AG09309 (cell line): ENCODE data around the gene ENPP3.

Source experiments
- DNase-seq: peaks from one replicate; pipeline ENCODE4 v3.0.0-alpha.2; 2010; ENCODE audit warnings: low read depth
- H3K4me3 ChIP-seq: 2 replicates; pipeline ENCODE4 v1.5.1; 2011; ENCODE audit warnings: mild to moderate bottlenecking, low read depth, low read length, moderate library complexity; ENCODE audit not compliant: control insufficient read depth
- TF ChIP-seq, protein P1 (sequence below): IDR thresholded peaks from 2 replicates; pipeline ENCODE4 v1.5.1; 2011; ENCODE audit warnings: mild to moderate bottlenecking, low read depth, low read length, inconsistent platforms; ENCODE audit not compliant: insufficient read depth, control insufficient read depth; ENCODE audit errors: missing control alignments

The ENPP3 gene

DNA sequence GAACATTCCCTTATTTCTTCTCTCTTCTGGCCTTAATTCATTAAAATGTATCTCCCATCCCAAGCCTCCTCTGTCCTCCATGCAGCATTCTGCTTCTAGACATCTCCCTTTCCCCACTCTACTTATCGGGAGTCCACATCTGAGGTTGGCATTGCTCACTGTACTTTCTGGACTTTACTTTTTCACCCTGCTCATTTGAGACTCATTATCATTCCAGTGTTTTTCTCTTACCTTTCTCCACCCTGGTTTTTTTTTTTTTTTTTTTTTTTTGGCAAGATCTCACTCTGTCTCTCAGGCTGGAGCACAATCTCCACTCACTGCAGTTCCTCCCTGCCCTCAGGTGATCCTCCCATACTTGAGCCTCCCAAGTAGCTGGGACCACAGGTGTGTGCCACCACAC is 4.5 kb downstream of the ENPP3 start:
- H3K4me3 ChIP-seq = no peak overlapping the region
- DNase-seq = no peak

DNA sequence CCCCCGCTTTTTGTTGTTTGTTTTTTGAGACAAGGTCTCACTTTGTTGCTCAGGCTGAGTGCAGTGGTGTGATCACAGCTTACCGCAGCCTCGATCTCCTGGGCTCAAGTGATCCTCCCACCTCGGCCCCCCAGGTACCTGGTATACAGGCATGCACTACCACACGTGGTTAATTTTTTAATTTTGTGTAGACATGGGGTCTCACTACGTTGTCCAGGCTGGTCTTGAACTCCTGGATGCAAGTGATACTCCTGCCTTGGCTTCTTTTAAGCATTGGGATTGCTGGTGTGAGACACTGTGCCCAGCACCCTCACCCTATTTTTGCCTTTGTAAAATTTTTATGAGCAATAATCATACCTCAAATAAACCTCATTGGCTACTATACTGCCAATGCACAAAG is 5.5 kb downstream of the ENPP3 start:
- no peak for DNase-seq
- H3K4me3 ChIP-seq = no peak overlapping the region
- TF ChIP-seq, protein P1, sequence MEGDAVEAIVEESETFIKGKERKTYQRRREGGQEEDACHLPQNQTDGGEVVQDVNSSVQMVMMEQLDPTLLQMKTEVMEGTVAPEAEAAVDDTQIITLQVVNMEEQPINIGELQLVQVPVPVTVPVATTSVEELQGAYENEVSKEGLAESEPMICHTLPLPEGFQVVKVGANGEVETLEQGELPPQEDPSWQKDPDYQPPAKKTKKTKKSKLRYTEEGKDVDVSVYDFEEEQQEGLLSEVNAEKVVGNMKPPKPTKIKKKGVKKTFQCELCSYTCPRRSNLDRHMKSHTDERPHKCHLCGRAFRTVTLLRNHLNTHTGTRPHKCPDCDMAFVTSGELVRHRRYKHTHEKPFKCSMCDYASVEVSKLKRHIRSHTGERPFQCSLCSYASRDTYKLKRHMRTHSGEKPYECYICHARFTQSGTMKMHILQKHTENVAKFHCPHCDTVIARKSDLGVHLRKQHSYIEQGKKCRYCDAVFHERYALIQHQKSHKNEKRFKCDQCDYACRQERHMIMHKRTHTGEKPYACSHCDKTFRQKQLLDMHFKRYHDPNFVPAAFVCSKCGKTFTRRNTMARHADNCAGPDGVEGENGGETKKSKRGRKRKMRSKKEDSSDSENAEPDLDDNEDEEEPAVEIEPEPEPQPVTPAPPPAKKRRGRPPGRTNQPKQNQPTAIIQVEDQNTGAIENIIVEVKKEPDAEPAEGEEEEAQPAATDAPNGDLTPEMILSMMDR = no peak

More for the DNA sequence above, 4.5 kb downstream of the ENPP3 start:
- TF ChIP-seq, protein P1 = no peak

DNA sequence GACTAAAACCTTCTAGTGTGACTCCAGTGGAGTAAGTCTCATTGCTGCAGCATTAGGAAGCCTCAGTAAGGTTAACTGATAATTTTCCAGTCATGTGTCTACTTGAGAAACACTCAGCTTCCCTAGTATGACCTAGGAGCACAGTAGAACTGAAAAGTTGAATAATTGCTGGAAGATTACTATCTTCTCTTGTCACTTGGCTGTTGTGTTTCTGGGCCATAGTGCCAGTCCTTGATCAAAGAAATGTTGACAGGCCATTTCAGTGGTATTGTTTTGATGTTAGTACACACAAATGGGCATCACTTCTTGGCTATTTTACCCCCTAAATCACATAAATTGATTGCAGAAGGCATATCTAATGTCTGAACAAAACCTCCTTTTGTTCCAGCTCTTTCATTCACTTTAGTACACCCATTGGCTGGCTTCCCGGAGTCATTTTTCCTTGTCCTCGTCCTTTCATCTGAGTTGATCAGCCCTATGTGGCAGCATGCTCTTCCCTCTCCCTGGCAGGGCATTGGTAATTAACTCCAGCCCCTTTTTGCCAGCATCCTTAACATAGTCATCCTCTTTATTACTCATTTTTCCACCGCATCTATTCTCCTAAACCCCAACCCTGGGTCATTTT is 6.0 kb downstream of the ENPP3 start:
- no peak for DNase-seq
- TF ChIP-seq, protein P1 = no peak
- no peak overlapping the region for H3K4me3 ChIP-seq

DNA sequence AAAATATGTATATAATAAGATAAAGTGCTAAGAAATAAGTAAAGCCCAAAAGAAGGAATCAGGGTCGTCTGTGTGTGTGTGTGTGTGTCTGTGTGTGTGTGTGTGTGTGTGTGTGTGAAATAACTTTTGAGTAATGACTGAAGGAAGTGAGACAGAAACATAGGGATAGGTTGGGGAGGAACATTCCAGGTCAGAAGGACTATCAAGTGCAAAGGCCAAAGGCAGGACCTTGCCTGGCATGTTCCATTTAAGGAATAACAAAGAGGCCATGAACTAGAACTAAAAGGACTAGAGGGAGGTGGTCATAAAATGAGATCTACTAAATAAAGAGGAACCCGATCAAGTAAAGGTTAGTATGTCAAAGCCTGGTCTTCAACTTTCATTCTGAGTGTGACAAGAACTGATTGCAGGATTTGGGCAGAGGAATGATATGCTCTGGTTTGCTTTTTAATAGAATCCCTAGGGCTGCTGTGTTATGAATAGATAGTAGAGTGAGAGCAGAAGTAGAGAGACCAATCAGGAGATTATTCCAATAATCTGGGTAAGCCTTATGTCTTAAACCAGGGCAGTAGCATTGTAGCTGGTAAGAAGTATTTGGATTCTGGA is 6.9 kb downstream of the ENPP3 start:
- no peak for DNase-seq
- TF ChIP-seq, protein P1 = no peak
- no peak overlapping the region for H3K4me3 ChIP-seq

DNA sequence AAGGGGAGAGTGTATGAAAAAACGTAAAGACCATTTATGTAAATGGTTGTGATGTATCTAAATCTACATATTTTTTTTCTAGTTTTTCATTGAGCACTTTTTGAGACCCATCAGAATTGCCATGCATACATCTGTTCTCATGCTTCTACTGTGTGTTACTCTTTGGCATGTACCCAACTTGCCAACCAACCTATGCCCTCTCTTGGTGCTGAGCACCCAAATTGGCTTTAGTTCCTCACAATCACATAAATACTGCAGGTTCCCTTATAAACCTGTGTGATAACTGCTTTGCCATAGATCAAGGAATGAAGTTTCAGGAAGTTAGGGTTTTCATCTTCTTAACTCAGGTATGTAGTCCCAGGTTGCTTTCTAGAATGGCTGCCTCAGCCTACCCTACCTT is 7.8 kb downstream of the ENPP3 start:
- H3K4me3 ChIP-seq = no peak overlapping the region
- no peak for DNase-seq
- TF ChIP-seq, protein P1 = no peak

DNA sequence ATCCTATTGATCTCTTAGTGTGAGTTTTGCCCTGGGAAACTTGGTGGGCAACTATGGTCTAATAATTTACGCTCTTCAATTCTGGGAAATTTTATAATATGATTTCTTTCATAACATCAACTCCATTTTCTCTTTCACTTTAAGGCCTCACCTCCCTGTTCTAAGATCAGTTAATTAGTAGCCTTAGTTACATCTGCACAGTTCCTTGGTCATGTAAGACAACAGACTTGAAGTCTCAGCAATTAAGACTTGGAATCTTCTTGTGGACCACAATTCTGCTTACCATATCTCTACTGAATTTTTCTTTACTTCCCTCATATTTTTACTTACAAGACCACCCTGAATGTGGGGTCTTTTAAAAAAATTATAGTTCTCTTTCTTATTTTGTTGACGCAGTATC is 8.7 kb downstream of the ENPP3 start:
- no peak for DNase-seq
- H3K4me3 ChIP-seq = no peak overlapping the region
- TF ChIP-seq, protein P1 = no peak
